ENCODE results near the gene YWHAE.

DNA sequence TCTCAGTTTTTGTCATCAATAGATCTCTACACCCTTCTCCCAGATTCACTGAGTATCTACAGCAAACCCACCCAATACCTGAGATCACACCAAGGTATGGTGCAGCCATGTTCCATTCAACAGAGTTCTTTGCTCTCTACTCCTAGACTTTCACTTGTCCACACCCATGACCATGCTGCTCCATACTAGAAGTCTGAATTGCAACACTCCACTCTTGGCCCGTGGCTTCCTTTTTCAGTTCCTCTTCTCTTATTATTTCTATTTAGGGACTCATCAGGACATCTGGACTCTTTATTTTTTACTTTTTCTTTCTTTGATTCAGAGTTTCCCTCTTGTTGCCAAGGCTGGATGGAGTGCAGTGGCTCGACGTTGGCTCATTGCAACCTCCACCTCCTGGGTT, 37.1 kb downstream of the YWHAE start:
- TF ChIP-seq, protein P1, sequence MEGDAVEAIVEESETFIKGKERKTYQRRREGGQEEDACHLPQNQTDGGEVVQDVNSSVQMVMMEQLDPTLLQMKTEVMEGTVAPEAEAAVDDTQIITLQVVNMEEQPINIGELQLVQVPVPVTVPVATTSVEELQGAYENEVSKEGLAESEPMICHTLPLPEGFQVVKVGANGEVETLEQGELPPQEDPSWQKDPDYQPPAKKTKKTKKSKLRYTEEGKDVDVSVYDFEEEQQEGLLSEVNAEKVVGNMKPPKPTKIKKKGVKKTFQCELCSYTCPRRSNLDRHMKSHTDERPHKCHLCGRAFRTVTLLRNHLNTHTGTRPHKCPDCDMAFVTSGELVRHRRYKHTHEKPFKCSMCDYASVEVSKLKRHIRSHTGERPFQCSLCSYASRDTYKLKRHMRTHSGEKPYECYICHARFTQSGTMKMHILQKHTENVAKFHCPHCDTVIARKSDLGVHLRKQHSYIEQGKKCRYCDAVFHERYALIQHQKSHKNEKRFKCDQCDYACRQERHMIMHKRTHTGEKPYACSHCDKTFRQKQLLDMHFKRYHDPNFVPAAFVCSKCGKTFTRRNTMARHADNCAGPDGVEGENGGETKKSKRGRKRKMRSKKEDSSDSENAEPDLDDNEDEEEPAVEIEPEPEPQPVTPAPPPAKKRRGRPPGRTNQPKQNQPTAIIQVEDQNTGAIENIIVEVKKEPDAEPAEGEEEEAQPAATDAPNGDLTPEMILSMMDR (conservative IDR thresholded peaks at IDR 0.05; ENCODE audit: low read depth, low read length), result no peak
- TF ChIP-seq EZH2 (IDR thresholded peaks at IDR 0.05; ENCODE audit: borderline replicate concordance, low read depth, low read length, poor library complexity, severe bottlenecking), result no peak

Measured in A673 (cell line).